Activated T-cell treated with anti-CD3 and anti-CD28 coated beads, Interleukin-2, amount 50 U/mL, for 1 hour (primary cell): ENCODE results near the gene HCK.

Experiments
- DNase-seq: peaks from one replicate; pipeline ENCODE4 v3.0.0-alpha.2; 2020

The HCK gene

DNA sequence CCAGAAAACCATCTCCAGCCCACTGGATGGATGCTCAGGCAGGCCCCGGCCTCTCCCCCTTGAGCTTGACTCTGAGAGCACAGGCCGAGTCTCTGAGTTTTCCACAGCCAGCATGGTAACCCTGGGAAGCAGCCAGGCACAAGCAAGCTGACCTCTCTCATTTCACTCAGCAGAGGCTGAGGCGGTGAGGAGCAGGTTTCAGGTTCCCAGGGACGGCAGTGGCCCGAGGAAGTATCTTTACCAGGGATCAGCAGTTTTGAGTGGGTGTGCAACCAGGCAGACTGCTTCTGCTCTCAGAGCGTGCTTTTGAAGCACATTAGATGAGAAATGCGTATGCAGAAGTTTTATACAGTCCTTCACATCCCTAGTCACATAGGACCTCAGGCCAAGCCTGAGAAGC lies 12.6 kb downstream of the HCK start:
- DNase-seq: no peak

GRCh38 chr20:32067234-32067821 lies 15.3 kb downstream of the HCK start:
- DNase-seq: no peak

- DNase-seq: no peak
Measured at GRCh38 chr20:32068174-32068573, 16.1 kb downstream of the HCK start.

GRCh38 chr20:32069711-32070110 lies 17.7 kb downstream of the HCK start:
- no peak for DNase-seq

- no peak for DNase-seq
Measured at GRCh38 chr20:32070282-32070681, 18.2 kb downstream of the HCK start.

GRCh38 chr20:32070690-32071213 lies 18.7 kb downstream of the HCK start:
- DNase-seq: no peak

GRCh38 chr20:32071395-32072167 lies 19.5 kb downstream of the HCK start:
- DNase-seq: no peak

- no peak for DNase-seq
Measured at GRCh38 chr20:32072168-32072750, 20.2 kb downstream of the HCK start.

GRCh38 chr20:32075534-32075933 lies 23.5 kb downstream of the HCK start:
- DNase-seq: no peak

DNA sequence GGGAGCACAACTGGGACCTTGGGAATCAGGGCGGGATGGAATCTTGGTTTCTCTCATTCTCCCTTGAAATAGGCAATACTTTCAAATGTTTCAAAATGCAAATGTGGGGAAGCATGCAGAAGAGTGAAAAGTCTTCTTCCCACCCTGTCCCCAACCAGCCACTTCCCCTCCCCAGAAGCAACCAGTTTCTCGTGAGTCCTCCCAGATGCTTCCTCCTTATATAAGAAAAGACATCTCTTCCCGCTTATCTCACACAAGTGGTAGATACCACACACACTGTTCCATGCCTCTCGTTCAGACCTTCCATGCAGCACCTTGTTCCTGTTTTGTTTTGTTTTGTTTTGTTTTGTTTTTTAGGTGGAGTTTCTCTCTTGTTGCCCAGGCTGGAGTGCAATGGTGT lies 25.1 kb downstream of the HCK start:
- DNase-seq: no peak

DNA sequence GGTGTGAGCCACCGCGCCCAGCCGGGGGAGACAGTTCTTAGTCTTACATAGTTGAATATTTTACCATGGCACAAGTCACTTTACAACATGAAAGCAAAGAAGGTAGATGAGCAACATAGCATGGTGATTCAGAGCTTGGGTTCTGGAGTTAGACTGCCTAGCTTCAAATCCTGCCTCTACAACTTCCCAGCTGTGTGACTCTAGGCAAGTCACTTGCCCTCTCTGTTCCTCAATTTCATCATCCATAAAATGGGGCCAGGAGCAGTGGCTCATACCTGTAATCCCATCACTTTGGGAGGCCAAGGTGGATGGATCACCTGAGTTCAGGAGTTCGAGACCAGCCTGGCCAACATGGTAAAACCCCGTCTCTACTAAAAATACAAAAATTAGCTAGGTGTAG lies 26.3 kb downstream of the HCK start:
- DNase-seq: no peak

GRCh38 chr20:32078791-32079190 lies 26.7 kb downstream of the HCK start:
- DNase-seq: no peak

DNA sequence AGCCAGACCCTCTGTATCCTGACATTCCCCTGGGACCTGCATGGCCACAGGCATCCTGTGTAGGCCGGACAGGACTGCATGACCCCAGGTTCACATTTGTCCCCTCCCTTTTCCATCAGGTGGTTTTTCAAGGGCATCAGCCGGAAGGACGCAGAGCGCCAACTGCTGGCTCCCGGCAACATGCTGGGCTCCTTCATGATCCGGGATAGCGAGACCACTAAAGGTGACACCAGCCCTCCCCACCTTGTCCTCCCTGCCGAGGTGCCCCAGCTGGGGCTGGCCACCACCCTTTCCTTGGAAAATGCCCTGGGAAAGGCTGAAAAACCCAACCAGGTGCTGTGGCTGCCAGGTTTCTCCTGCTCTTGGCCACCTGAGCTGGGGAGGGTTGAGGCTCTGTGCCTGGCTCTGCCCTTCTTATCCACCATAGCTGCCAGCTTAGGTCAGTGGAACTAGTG lies 27.6 kb downstream of the HCK start:
- no peak for DNase-seq

- DNase-seq: no peak
Measured at GRCh38 chr20:32080783-32081182, 28.7 kb downstream of the HCK start.

- DNase-seq: no peak
Measured at GRCh38 chr20:32083469-32083868, 31.4 kb downstream of the HCK start.

GRCh38 chr20:32087070-32087469 lies 35.0 kb downstream of the HCK start:
- DNase-seq: no peak

GRCh38 chr20:32088759-32089158 lies 36.7 kb downstream of the HCK start:
- DNase-seq: no peak

GRCh38 chr20:32089637-32090362 lies 37.8 kb downstream of the HCK start:
- no peak for DNase-seq

DNA sequence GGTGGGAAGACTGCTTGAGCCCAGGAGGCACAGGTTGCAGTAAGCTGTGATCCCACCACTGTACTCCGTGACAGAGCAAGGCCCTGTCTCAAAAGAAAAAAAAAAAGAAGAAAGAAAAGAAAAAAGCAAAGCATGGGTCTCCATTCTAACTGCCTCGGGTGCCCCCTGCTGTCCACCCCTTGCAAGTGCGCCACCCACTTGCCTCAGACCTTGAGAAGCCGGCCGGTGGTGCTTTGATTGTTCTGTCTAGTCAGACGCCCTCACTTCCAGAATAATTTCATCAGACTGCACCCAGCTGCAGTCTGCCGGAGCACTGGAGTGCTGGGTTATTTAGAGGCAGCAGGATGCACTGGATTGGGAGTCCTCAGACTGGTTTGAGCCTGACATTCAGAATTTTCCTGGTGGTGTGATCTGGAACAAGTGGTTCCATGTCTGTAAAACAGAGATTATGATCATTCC lies 39.9 kb downstream of the HCK start:
- DNase-seq: peak; percentile 77

DNA sequence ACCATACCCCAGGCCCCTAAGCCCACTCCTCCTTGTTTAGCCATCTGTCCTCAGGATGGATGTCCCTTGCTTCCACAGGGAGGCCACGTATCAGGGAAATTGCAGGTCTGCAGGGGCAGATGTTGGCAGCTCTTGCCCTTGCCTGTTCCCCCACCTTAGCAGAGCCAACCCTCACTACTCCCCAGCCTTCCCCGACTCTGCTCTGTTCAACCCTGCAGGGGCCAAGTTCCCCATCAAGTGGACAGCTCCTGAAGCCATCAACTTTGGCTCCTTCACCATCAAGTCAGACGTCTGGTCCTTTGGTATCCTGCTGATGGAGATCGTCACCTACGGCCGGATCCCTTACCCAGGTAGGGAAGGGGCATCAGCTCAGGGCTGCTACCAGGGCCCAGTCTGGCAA lies 46.7 kb downstream of the HCK start:
- DNase-seq: no peak

GRCh38 chr20:32108814-32109391 lies 56.9 kb downstream of the HCK start:
- DNase-seq: no peak

DNA sequence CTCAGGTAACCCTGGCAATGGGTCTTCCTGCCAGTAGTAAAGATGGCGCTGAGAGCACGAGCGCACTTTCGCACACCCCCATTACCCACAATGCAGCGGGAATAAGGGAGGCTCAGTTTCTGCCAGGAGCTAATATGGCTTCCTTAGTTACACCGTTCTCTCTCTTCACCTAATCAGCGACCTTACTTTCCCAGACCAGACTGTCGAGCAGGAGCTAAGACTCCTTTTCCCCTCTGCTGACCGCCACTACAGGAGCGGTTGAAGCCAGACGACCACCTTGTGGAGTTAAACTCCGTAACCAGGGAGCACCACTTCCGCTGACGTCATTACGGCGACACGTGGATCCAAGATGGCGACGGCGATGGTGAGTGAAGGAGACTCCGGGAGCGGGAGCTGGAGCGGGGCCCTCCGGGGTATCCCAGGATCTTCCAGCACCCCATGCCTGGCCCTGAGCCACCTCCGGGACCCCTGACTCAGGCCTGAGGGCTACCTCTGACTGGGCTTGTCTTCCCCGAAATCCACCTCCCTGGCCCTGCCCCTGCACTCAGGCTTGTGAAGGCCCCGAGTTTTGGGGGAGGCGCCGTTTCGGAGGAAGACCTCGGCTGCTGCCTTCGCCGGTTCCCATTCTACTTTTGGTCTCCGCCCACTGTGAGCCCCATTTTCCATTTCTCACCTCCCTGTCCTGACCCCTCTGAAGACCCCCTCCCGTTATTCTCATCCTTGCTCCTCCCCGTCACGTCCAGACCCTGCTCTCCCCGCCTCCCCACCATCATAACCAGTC lies 57.5 kb downstream of the HCK start, which contains the start of gene TM9SF4:
Gene TM9SF4 (plus strand): TSS at position 323 of the 781 bp plus-strand sequence. CDS start 27 bp downstream, at position 350.
- peak; percentile 93 for DNase-seq
